Adipose tissue (tissue), 3 donors: ENCODE measurements around the gene PHF21A. TPM values are rescaled to one million over a fixed set of nuclear protein-coding genes. Genes with fewer than 3 reads are reported as not detected.
"Not testable (repeated sequence)": the region's sequence is repeated elsewhere in the genome, so short reads cannot be mapped to it uniquely, and the experiment has no call there.

Source experiments
- H3K27ac ChIP-seq: one replicate; pipeline ENCODE4 v1.5.1; 2013; ENCODE audit warnings: low read depth, low read length
- WGBS, 3 donors: extraction: QIAGEN DNeasy Blood & Tissue Kit; methylation state at CpG; one replicate each; pipeline ENCODE4 v1.1.7; 2013; 5-methylcytosine and 5-hydroxymethylcytosine counted together
- polyA plus RNA-seq, 3 donors: library from polyadenylated mRNA; stranded (reverse); fragments of 200-250 nt; gene quantifications; one replicate each; pipeline ENCODE4 v1.2.3, GENCODE V29; 2013
- donor health status: healthy with polysubstance abuse.
- donor health status: Bipolar disorder and iron deficiency.
- donor health status: healthy.

The PHF21A gene
- polyA plus RNA-seq, 3 donors = 6.5 to 29.5 (median 14.0) TPM

- WGBS, 3 donors = 84 to 94% (median 87%) methylated on average over 6 of the region's 6 CpGs
- no peak overlapping the region for H3K27ac ChIP-seq
Observed at GRCh38 chr11:45920531-45921477, 200.4 kb downstream of the PHF21A start.

- no peak overlapping the region for H3K27ac ChIP-seq
- 65 to 79% (median 79%) methylated on average over 13 of the region's 13 CpGs for WGBS, 3 donors
Observed at GRCh38 chr11:45919806-45920530, 201.3 kb downstream of the PHF21A start.

- 57 to 72% (median 59%) methylated on average over 7 of the region's 7 CpGs for WGBS, 3 donors
- H3K27ac ChIP-seq = no peak overlapping the region
Observed at GRCh38 chr11:45918962-45919675, 202.1 kb downstream of the PHF21A start.

GRCh38 chr11:45918331-45918941, 202.8 kb downstream of the PHF21A start:
- no peak overlapping the region for H3K27ac ChIP-seq
- 0 to 1% (median 0%) methylated on average over 38 of the region's 38 CpGs for WGBS, 3 donors

GRCh38 chr11:45917623-45918330, 203.5 kb downstream of the PHF21A start, which contains the start of gene PEX16:
Gene PEX16, minus strand, starts transcription at chr11:45917877. Its CDS starts 66 bp downstream, at chr11:45917811.
- 0 to 1% (median 0%) methylated on average over 44 to 45 of the region's 45 CpGs for WGBS, 3 donors
- peak within 1 kb of the TSS; percentile 39 for H3K27ac ChIP-seq

- peak overlapping the region; percentile 39 for H3K27ac ChIP-seq
- WGBS, 3 donors = 4 to 7% (median 5%) methylated on average over 16 of the region's 16 CpGs
Observed at GRCh38 chr11:45917286-45917622, 204.0 kb downstream of the PHF21A start.

- no peak overlapping the region for H3K27ac ChIP-seq
- 83 to 87% (median 86%) methylated on average over 13 of the region's 13 CpGs for WGBS, 3 donors
Observed at GRCh38 chr11:45915446-45915845, 205.8 kb downstream of the PHF21A start.

- 86 to 91% (median 88%) methylated on average over 20 to 22 of the region's 22 CpGs for WGBS, 3 donors
- H3K27ac ChIP-seq = no peak overlapping the region
Observed at GRCh38 chr11:45913942-45914635, 207.2 kb downstream of the PHF21A start.

GRCh38 chr11:45913514-45913913, 207.7 kb downstream of the PHF21A start:
- 94 to 98% (median 94%) methylated on average over 18 to 19 of the region's 19 CpGs for WGBS, 3 donors
- no peak overlapping the region for H3K27ac ChIP-seq

GRCh38 chr11:45910623-45911022, 210.6 kb downstream of the PHF21A start:
- H3K27ac ChIP-seq = no peak overlapping the region
- WGBS, 3 donors = 73 to 89% (median 74%) methylated on average over 9 of the region's 9 CpGs

GRCh38 chr11:45909594-45910475, 211.4 kb downstream of the PHF21A start:
- H3K27ac ChIP-seq = no peak overlapping the region
- WGBS, 3 donors = 87 to 92% (median 90%) methylated on average over 28 to 32 of the region's 32 CpGs

- 51 to 76% (median 70%) methylated on average over 8 of the region's 8 CpGs for WGBS, 3 donors
- H3K27ac ChIP-seq = no peak overlapping the region
Observed at GRCh38 chr11:45907911-45908370, 213.3 kb downstream of the PHF21A start.

GRCh38 chr11:45906965-45907611, 214.2 kb downstream of the PHF21A start, which contains the start of gene FREY1:
Gene FREY1, minus strand, starts transcription at chr11:45907271. Its CDS starts 26 bp downstream, at chr11:45907245.
- 51 to 68% (median 65%) methylated on average over 16 to 18 of the region's 18 CpGs for WGBS, 3 donors
- no peak within 1 kb of the TSS for H3K27ac ChIP-seq

- WGBS, 3 donors = 44 to 64% (median 55%) methylated on average over 19 of the region's 19 CpGs
- H3K27ac ChIP-seq = no peak overlapping the region
Observed at GRCh38 chr11:45906096-45906682, 215.1 kb downstream of the PHF21A start.

GRCh38 chr11:45905576-45905975, 215.7 kb downstream of the PHF21A start:
- WGBS, 3 donors = 36 to 66% (median 51%) methylated on average over 6 of the region's 6 CpGs
- H3K27ac ChIP-seq = not testable (repeated sequence)
